Peyer's patch (tissue), 4 donors: ENCODE results near the gene HGD. TPM values are rescaled to one million over a fixed set of nuclear protein-coding genes. Genes with fewer than 3 reads are reported as not detected.
"Not testable (repeated sequence)": the region's sequence is repeated elsewhere in the genome, so short reads cannot be mapped to it uniquely, and the experiment has no call there.

ENCODE experiments used
- DNase-seq, 3 donors: peaks; one replicate each; pipeline ENCODE4 v3.0.0-alpha.2; 2017 to 2019
- H3K27ac ChIP-seq, 4 donors: fragments of 200-600 bp; sonication (generic); one replicate each; pipeline ENCODE4 v1.5.1; 2016 to 2019
- H3K27me3 ChIP-seq, 2 donors: fragments of 200-600 bp; sonication (generic); one replicate each; pipeline ENCODE4 v1.5.1; 2019
- H3K36me3 ChIP-seq, 3 donors: fragments of 200-600 bp; sonication (generic); one replicate each; pipeline ENCODE4 v1.5.1; 2016 to 2019
- H3K4me1 ChIP-seq, 4 donors: fragments of 200-600 bp; sonication (generic); one replicate each; pipeline ENCODE4 v1.5.1; 2016 to 2019
- H3K4me3 ChIP-seq, 4 donors: fragments of 200-600 bp; sonication (generic); 1 replicate in 3 of 4; 2 replicates in 1 of 4; pipeline ENCODE4 v1.5.1; 2016 to 2019; ENCODE audit warnings: mild to moderate bottlenecking in 1 of 4
- H3K9me3 ChIP-seq, 4 donors: fragments of 200-600 bp; sonication (generic); one replicate each; pipeline ENCODE4 v1.5.1; 2016 to 2019; ENCODE audit warnings: mild to moderate bottlenecking in 1 of 4
- CTCF ChIP-seq, 6 experiments: fragments of 450-650 bp in 4 of 6; fragments of 200-600 bp in 2 of 6; sonication (generic) in 1 of 6; IDR thresholded peaks; one replicate each; pipeline ENCODE4 v1.5.1; 2017 to 2019; ENCODE audit warnings: antibody characterized with exemption in 6 of 6, mild to moderate bottlenecking in 3 of 6, moderate library complexity in 1 of 6
- POLR2A ChIP-seq, 2 donors: fragments of 450-650 bp; IDR thresholded peaks; one replicate each; pipeline ENCODE4 v1.5.1; 2017; ENCODE audit warnings: antibody characterized with exemption in 2 of 2, mild to moderate bottlenecking in 2 of 2, moderate library complexity in 2 of 2
- total RNA-seq, 4 donors: library from RNA; depleted of rRNA; stranded (reverse); fragments of >200 nt; gene quantifications; one replicate each; pipeline ENCODE4 v1.1.0, GENCODE V29; 2016

The HGD gene
- total RNA-seq, 4 donors from 2014 or later, result 14.9 to 140 (median 99.8) TPM

GRCh38 chr3:120641696-120642246 is 40.3 kb downstream of the HGD start:
- Histone ChIP-seq H3K27me3 (no peaks in the 10 kb centered on the region), H3K36me3 (no peaks in the 10 kb centered on the region), H3K27ac (no peak overlapping the region), H3K4me1 (peaks cover 0 to 6% (median 0%) of the 10 kb centered on the region in 4 donors), H3K4me3 (no peak overlapping the region), H3K9me3 (no peaks in the 10 kb centered on the region)
- DNase-seq, result no peak
- TF ChIP-seq CTCF (IDR thresholded peaks at IDR 0.05), result no peak
- TF ChIP-seq POLR2A (IDR thresholded peaks at IDR 0.05), result no peak

GRCh38 chr3:120640231-120640630 is 41.8 kb downstream of the HGD start:
- H3K9me3 ChIP-seq, result no peaks in the 10 kb centered on the region
- DNase-seq, result no peak
- no peak overlapping the region for H3K4me3 ChIP-seq
- H3K36me3 ChIP-seq, result no peaks in the 10 kb centered on the region
- H3K27me3 ChIP-seq, result no peaks in the 10 kb centered on the region
- TF ChIP-seq CTCF (IDR thresholded peaks at IDR 0.05) (no peak), POLR2A (IDR thresholded peaks at IDR 0.05) (no peak)
- H3K4me1 ChIP-seq, result peaks cover 0 to 8% (median 0%) of the 10 kb centered on the region in 4 donors
- H3K27ac ChIP-seq, result no peak overlapping the region

- not testable (repeated sequence) for H3K4me3 ChIP-seq, DNase-seq, H3K27me3 ChIP-seq, H3K9me3 ChIP-seq, H3K36me3 ChIP-seq, H3K4me1 ChIP-seq, H3K27ac ChIP-seq
Measured at GRCh38 chr3:120638820-120639219, 43.2 kb downstream of the HGD start.

GRCh38 chr3:120637851-120638559 is 44.0 kb downstream of the HGD start:
- no peak overlapping the region for H3K27ac ChIP-seq
- H3K9me3 ChIP-seq, result no peaks in the 10 kb centered on the region
- peaks cover 0 to 8% (median 0%) of the 10 kb centered on the region in 4 donors for H3K4me1 ChIP-seq
- no peak for TF ChIP-seq POLR2A (IDR thresholded peaks at IDR 0.05)
- TF ChIP-seq CTCF (IDR thresholded peaks at IDR 0.05), result no peak
- H3K27me3 ChIP-seq, result no peaks in the 10 kb centered on the region
- no peak overlapping the region for H3K4me3 ChIP-seq
- DNase-seq, result no peak
- H3K36me3 ChIP-seq, result peaks cover 0 to 1% (median 0%) of the 10 kb centered on the region in 3 donors

GRCh38 chr3:120636795-120637401 is 45.1 kb downstream of the HGD start:
- Histone ChIP-seq H3K27me3 (no peaks in the 10 kb centered on the region), H3K27ac (no peak overlapping the region), H3K9me3 (no peaks in the 10 kb centered on the region), H3K36me3 (peaks cover 0 to 3% (median 0%) of the 10 kb centered on the region in 3 donors), H3K4me1 (peaks cover 0 to 8% (median 0%) of the 10 kb centered on the region in 4 donors), H3K4me3 (no peak overlapping the region)
- no peak for TF ChIP-seq POLR2A (IDR thresholded peaks at IDR 0.05)
- TF ChIP-seq CTCF (IDR thresholded peaks at IDR 0.05), result no peak
- no peak for DNase-seq

GRCh38 chr3:120634539-120634938 is 47.5 kb downstream of the HGD start:
- Histone ChIP-seq H3K4me1 (peaks cover 0 to 8% (median 0%) of the 10 kb centered on the region in 4 donors), H3K36me3 (peaks cover 0 to 3% (median 0%) of the 10 kb centered on the region in 3 donors), H3K27me3 (no peaks in the 10 kb centered on the region), H3K27ac (no peak overlapping the region), H3K4me3 (no peak overlapping the region), H3K9me3 (no peaks in the 10 kb centered on the region)
- no peak for DNase-seq
- no peak for TF ChIP-seq CTCF (IDR thresholded peaks at IDR 0.05)
- no peak for TF ChIP-seq POLR2A (IDR thresholded peaks at IDR 0.05)
